T-helper 2 cell treated with Interferon-gamma antibody and Interleukin-4, amounts not matched to agents 5 μg/mL and 100 μg/mL, for 36 hours (primary cell): ENCODE data around the gene FCER2.

Source experiments
- DNase-seq: peaks from one replicate; pipeline ENCODE4 v3.0.0; 2021; ENCODE audit warnings: low spot score
- H3K27ac Mint-ChIP-seq: one replicate; pipeline ENCODE4 v1.8.0; 2021; ENCODE audit warnings: mild to moderate bottlenecking, mixed read lengths
- H3K27me3 Mint-ChIP-seq: one replicate; pipeline ENCODE4 v1.8.0; 2021; ENCODE audit warnings: low read depth, mixed read lengths
- H3K36me3 Mint-ChIP-seq: one replicate; pipeline ENCODE4 v1.8.0; 2021; ENCODE audit warnings: low read depth, mixed read lengths
- H3K4me1 Mint-ChIP-seq: one replicate; pipeline ENCODE4 v1.8.0; 2021; ENCODE audit warnings: low read depth, mixed read lengths
- H3K4me3 Mint-ChIP-seq: one replicate; pipeline ENCODE4 v1.8.0; 2022; ENCODE audit warnings: mild to moderate bottlenecking, moderate library complexity, mixed read lengths
- H3K9me3 Mint-ChIP-seq: one replicate; pipeline ENCODE4 v1.8.0; 2021; ENCODE audit warnings: mixed read lengths

FCER2 gene

GRCh38 chr19:7725791-7726190 is 23.9 kb upstream of the FCER2 start:
- no peaks in the 10 kb centered on the region for H3K36me3 Mint-ChIP-seq
- no peak for DNase-seq
- no peak overlapping the region for H3K4me3 Mint-ChIP-seq
- no peaks in the 10 kb centered on the region for H3K9me3 Mint-ChIP-seq
- H3K4me1 Mint-ChIP-seq: no peaks in the 10 kb centered on the region
- H3K27ac Mint-ChIP-seq: no peak overlapping the region
- H3K27me3 Mint-ChIP-seq: peaks cover 34% of the 10 kb centered on the region

GRCh38 chr19:7722231-7722651 is 20.3 kb upstream of the FCER2 start:
- no peaks in the 10 kb centered on the region for H3K9me3 Mint-ChIP-seq
- DNase-seq: no peak
- H3K4me3 Mint-ChIP-seq: no peak overlapping the region
- H3K27ac Mint-ChIP-seq: no peak overlapping the region
- H3K4me1 Mint-ChIP-seq: no peaks in the 10 kb centered on the region
- H3K27me3 Mint-ChIP-seq: peaks cover 5% of the 10 kb centered on the region
- H3K36me3 Mint-ChIP-seq: no peaks in the 10 kb centered on the region

- no peaks in the 10 kb centered on the region for H3K4me1 Mint-ChIP-seq
- no peak for DNase-seq
- no peak overlapping the region for H3K4me3 Mint-ChIP-seq
- H3K27me3 Mint-ChIP-seq: peaks cover 3% of the 10 kb centered on the region
- no peaks in the 10 kb centered on the region for H3K36me3 Mint-ChIP-seq
- H3K27ac Mint-ChIP-seq: no peak overlapping the region
- H3K9me3 Mint-ChIP-seq: peaks cover 5% of the 10 kb centered on the region
These were observed 18.4 kb upstream of the FCER2 start for GRCh38 chr19:7720351-7720750.

GRCh38 chr19:7718668-7719067 is 16.7 kb upstream of the FCER2 start:
- DNase-seq: no peak
- Mint-ChIP-seq H3K4me1 (no peaks in the 10 kb centered on the region), H3K9me3 (peaks cover 5% of the 10 kb centered on the region), H3K27ac (no peak overlapping the region), H3K36me3 (no peaks in the 10 kb centered on the region), H3K27me3 (peaks cover 6% of the 10 kb centered on the region), H3K4me3 (no peak overlapping the region)

- Mint-ChIP-seq H3K36me3 (no peaks in the 10 kb centered on the region), H3K4me1 (no peaks in the 10 kb centered on the region), H3K9me3 (peaks cover 5% of the 10 kb centered on the region), H3K27me3 (peaks cover 3% of the 10 kb centered on the region), H3K27ac (no peak overlapping the region), H3K4me3 (no peak overlapping the region)
- DNase-seq: no peak
These were observed 14.8 kb upstream of the FCER2 start for GRCh38 chr19:7716762-7717161.

- Mint-ChIP-seq H3K4me1 (no peaks in the 10 kb centered on the region), H3K36me3 (no peaks in the 10 kb centered on the region), H3K4me3 (no peak overlapping the region), H3K9me3 (peaks cover 5% of the 10 kb centered on the region), H3K27me3 (peaks cover 3% of the 10 kb centered on the region), H3K27ac (no peak overlapping the region)
- no peak for DNase-seq
These were observed 13.7 kb upstream of the FCER2 start for GRCh38 chr19:7715671-7716070.

GRCh38 chr19:7710616-7711015 is 8.7 kb upstream of the FCER2 start:
- H3K36me3 Mint-ChIP-seq: no peaks in the 10 kb centered on the region
- H3K4me1 Mint-ChIP-seq: peaks cover 17% of the 10 kb centered on the region
- H3K27me3 Mint-ChIP-seq: peaks cover 3% of the 10 kb centered on the region
- no peaks in the 10 kb centered on the region for H3K9me3 Mint-ChIP-seq
- no peak overlapping the region for H3K4me3 Mint-ChIP-seq
- H3K27ac Mint-ChIP-seq: no peak overlapping the region
- no peak for DNase-seq

- no peaks in the 10 kb centered on the region for H3K36me3 Mint-ChIP-seq
- no peak for DNase-seq
These were observed 8.1 kb upstream of the FCER2 start for GRCh38 chr19:7709932-7710460.

GRCh38 chr19:7706955-7707456 is 5.1 kb upstream of the FCER2 start:
- H3K4me1 Mint-ChIP-seq: peaks cover 19% of the 10 kb centered on the region
- H3K36me3 Mint-ChIP-seq: no peaks in the 10 kb centered on the region
- H3K27me3 Mint-ChIP-seq: peaks cover 4% of the 10 kb centered on the region
- H3K9me3 Mint-ChIP-seq: no peaks in the 10 kb centered on the region
- no peak for DNase-seq
- peak overlapping the region; percentile 70 for H3K27ac Mint-ChIP-seq
- H3K4me3 Mint-ChIP-seq: peak overlapping the region; percentile 52

More at GRCh38 chr19:7709932-7710460, 8.1 kb upstream of the FCER2 start:
- Mint-ChIP-seq H3K4me3 (no peak overlapping the region), H3K9me3 (no peaks in the 10 kb centered on the region), H3K4me1 (peaks cover 19% of the 10 kb centered on the region), H3K27me3 (peaks cover 3% of the 10 kb centered on the region), H3K27ac (no peak overlapping the region)

- DNase-seq: no peak
- no peaks in the 10 kb centered on the region for H3K36me3 Mint-ChIP-seq
- H3K4me3 Mint-ChIP-seq: peak overlapping the region; percentile 69
- peaks cover 19% of the 10 kb centered on the region for H3K4me1 Mint-ChIP-seq
- peak overlapping the region; percentile 89 for H3K27ac Mint-ChIP-seq
- no peaks in the 10 kb centered on the region for H3K9me3 Mint-ChIP-seq
- H3K27me3 Mint-ChIP-seq: peaks cover 5% of the 10 kb centered on the region
These were observed 4.4 kb upstream of the FCER2 start for GRCh38 chr19:7706188-7706954.

GRCh38 chr19:7705387-7706187 is 3.7 kb upstream of the FCER2 start:
- peaks cover 5% of the 10 kb centered on the region for H3K27me3 Mint-ChIP-seq
- no peaks in the 10 kb centered on the region for H3K36me3 Mint-ChIP-seq
- peak overlapping the region; percentile 69 for H3K4me3 Mint-ChIP-seq
- H3K27ac Mint-ChIP-seq: peak overlapping the region; percentile 89
- H3K4me1 Mint-ChIP-seq: peaks cover 19% of the 10 kb centered on the region
- peak; percentile 69 for DNase-seq
- H3K9me3 Mint-ChIP-seq: no peaks in the 10 kb centered on the region

- no peak for DNase-seq
- no peaks in the 10 kb centered on the region for H3K9me3 Mint-ChIP-seq
- peaks cover 20% of the 10 kb centered on the region for H3K4me1 Mint-ChIP-seq
- H3K27ac Mint-ChIP-seq: peak overlapping the region; percentile 7
- no peak overlapping the region for H3K4me3 Mint-ChIP-seq
- H3K27me3 Mint-ChIP-seq: peaks cover 5% of the 10 kb centered on the region
- H3K36me3 Mint-ChIP-seq: no peaks in the 10 kb centered on the region
These were observed 2.5 kb upstream of the FCER2 start for GRCh38 chr19:7704280-7705060.

- H3K4me1 Mint-ChIP-seq: peaks cover 26% of the 10 kb centered on the region
- peaks cover 8% of the 10 kb centered on the region for H3K27me3 Mint-ChIP-seq
- DNase-seq: no peak
- no peaks in the 10 kb centered on the region for H3K9me3 Mint-ChIP-seq
- no peaks in the 10 kb centered on the region for H3K36me3 Mint-ChIP-seq
- no peak overlapping the region for H3K27ac Mint-ChIP-seq
- H3K4me3 Mint-ChIP-seq: no peak overlapping the region
These were observed 1.4 kb upstream of the FCER2 start for GRCh38 chr19:7703332-7703731.
